Measurements from ENCODE around the gene ARNT2.

DNA sequence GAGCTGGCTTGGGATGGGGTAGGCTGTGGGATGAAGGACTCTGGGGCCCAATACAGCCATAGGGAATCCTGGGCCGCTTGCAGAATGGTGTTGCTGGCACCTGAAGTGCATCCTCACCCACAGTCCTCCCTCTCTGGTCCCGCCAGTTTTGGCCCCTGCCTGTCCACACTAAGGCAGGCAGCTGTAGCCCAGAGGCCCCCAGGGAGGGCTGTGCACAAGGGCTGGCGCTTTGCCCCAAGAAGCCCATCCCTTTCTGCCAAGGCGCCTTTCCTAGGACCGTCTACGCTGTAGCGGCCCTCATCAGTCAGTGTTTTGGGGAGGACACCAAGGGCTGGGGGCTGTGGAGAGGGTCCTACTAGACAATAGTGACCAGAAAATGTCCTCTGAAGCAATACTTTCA lies 174.7 kb downstream of the ARNT2 start:
- TF ChIP-seq, protein P1, sequence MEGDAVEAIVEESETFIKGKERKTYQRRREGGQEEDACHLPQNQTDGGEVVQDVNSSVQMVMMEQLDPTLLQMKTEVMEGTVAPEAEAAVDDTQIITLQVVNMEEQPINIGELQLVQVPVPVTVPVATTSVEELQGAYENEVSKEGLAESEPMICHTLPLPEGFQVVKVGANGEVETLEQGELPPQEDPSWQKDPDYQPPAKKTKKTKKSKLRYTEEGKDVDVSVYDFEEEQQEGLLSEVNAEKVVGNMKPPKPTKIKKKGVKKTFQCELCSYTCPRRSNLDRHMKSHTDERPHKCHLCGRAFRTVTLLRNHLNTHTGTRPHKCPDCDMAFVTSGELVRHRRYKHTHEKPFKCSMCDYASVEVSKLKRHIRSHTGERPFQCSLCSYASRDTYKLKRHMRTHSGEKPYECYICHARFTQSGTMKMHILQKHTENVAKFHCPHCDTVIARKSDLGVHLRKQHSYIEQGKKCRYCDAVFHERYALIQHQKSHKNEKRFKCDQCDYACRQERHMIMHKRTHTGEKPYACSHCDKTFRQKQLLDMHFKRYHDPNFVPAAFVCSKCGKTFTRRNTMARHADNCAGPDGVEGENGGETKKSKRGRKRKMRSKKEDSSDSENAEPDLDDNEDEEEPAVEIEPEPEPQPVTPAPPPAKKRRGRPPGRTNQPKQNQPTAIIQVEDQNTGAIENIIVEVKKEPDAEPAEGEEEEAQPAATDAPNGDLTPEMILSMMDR (IDR thresholded peaks at IDR 0.05) = no peak
- TF ChIP-seq, protein P2, sequence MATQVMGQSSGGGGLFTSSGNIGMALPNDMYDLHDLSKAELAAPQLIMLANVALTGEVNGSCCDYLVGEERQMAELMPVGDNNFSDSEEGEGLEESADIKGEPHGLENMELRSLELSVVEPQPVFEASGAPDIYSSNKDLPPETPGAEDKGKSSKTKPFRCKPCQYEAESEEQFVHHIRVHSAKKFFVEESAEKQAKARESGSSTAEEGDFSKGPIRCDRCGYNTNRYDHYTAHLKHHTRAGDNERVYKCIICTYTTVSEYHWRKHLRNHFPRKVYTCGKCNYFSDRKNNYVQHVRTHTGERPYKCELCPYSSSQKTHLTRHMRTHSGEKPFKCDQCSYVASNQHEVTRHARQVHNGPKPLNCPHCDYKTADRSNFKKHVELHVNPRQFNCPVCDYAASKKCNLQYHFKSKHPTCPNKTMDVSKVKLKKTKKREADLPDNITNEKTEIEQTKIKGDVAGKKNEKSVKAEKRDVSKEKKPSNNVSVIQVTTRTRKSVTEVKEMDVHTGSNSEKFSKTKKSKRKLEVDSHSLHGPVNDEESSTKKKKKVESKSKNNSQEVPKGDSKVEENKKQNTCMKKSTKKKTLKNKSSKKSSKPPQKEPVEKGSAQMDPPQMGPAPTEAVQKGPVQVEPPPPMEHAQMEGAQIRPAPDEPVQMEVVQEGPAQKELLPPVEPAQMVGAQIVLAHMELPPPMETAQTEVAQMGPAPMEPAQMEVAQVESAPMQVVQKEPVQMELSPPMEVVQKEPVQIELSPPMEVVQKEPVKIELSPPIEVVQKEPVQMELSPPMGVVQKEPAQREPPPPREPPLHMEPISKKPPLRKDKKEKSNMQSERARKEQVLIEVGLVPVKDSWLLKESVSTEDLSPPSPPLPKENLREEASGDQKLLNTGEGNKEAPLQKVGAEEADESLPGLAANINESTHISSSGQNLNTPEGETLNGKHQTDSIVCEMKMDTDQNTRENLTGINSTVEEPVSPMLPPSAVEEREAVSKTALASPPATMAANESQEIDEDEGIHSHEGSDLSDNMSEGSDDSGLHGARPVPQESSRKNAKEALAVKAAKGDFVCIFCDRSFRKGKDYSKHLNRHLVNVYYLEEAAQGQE (IDR thresholded peaks at IDR 0.05; ENCODE audit: insufficient read depth in 1 of 2, low read depth in 2 of 2, low read length in 1 of 2) = no peak
- TF ChIP-seq SIN3A (IDR thresholded peaks at IDR 0.05; ENCODE audit: borderline replicate concordance, insufficient read depth, low read depth, low read length) (no peak), POLR2AphosphoS5 (IDR thresholded peaks at IDR 0.05; ENCODE audit: low read depth, low read length) (no peak), TCF7L2 (IDR thresholded peaks at IDR 0.05; ENCODE audit: low read depth, low read length) (no peak)
